Ascending aorta (tissue), 2 donors: Measurements from ENCODE around the gene KRT82. TPM values are rescaled to one million over a fixed set of nuclear protein-coding genes. Genes with fewer than 3 reads are reported as not detected.

Experiments
- DNase-seq, 2 donors: peaks; one replicate each; pipeline ENCODE4 v3.0.0-alpha.2; 2019; ENCODE audit warnings: low spot score in 2 of 2
- H3K27ac ChIP-seq, 2 donors: fragments of 200-600 bp; sonication (generic); one replicate each; pipeline ENCODE4 v1.5.1; 2016 to 2017; ENCODE audit warnings: mild to moderate bottlenecking in 1 of 2
- H3K27me3 ChIP-seq: fragments of 200-600 bp; sonication (generic); one replicate; pipeline ENCODE4 v1.5.1; 2017
- H3K36me3 ChIP-seq, 2 donors: fragments of 200-600 bp; sonication (generic); one replicate each; pipeline ENCODE4 v1.5.1; 2016
- H3K4me1 ChIP-seq, 2 donors: fragments of 200-600 bp; sonication (generic); one replicate each; pipeline ENCODE4 v1.5.1; 2016 to 2017; ENCODE audit warnings: mild to moderate bottlenecking in 1 of 2
- H3K4me3 ChIP-seq, 2 donors: fragments of 200-600 bp; sonication (generic); one replicate each; pipeline ENCODE4 v1.5.1; 2016 to 2017; ENCODE audit warnings: mild to moderate bottlenecking in 1 of 2
- H3K9me3 ChIP-seq, 2 donors: fragments of 200-600 bp; sonication (generic); one replicate each; pipeline ENCODE4 v1.5.1; 2016
- CTCF ChIP-seq, 3 experiments: fragments of 200-600 bp in 2 of 3; fragments of 450-650 bp in 1 of 3; sonication (generic) in 2 of 3; IDR thresholded peaks; one replicate each; pipeline ENCODE4 v1.5.1; 2016 to 2019; ENCODE audit warnings: antibody characterized with exemption in 3 of 3, mild to moderate bottlenecking in 1 of 3, moderate library complexity in 1 of 3
- intact Hi-C: fragments of 100-400 bp; cut with DNase I; formaldehyde crosslinking; loops from one replicate; pipeline ENCODE4 v1.15.1; 2023
- total RNA-seq: library from RNA; depleted of rRNA; stranded (reverse); fragments of >200 nt; gene quantifications from one replicate; pipeline ENCODE4 v1.1.0, GENCODE V29; 2016

Gene KRT82
- total RNA-seq, 1 donor from 2014 or later: not detected

GRCh38 chr12:52404951-52405350 is 1.2 kb downstream of the KRT82 start:
- no peaks in the 10 kb centered on the region for H3K9me3 ChIP-seq
- H3K4me3 ChIP-seq: no peak overlapping the region
- intact Hi-C loops: no loop called here
- H3K4me1 ChIP-seq: no peaks in the 10 kb centered on the region
- H3K27ac ChIP-seq: no peak overlapping the region
- no peak for DNase-seq
- no peaks in the 10 kb centered on the region for H3K27me3 ChIP-seq
- H3K36me3 ChIP-seq: no peaks in the 10 kb centered on the region
- no peak for TF ChIP-seq CTCF (IDR thresholded peaks at IDR 0.05)

GRCh38 chr12:52403561-52403960 is 2.6 kb downstream of the KRT82 start:
- intact Hi-C loops: no loop called here
- H3K4me3 ChIP-seq: no peak overlapping the region
- TF ChIP-seq CTCF (IDR thresholded peaks at IDR 0.05): no peak
- H3K4me1 ChIP-seq: no peaks in the 10 kb centered on the region
- H3K9me3 ChIP-seq: no peaks in the 10 kb centered on the region
- H3K27ac ChIP-seq: no peak overlapping the region
- no peaks in the 10 kb centered on the region for H3K36me3 ChIP-seq
- no peaks in the 10 kb centered on the region for H3K27me3 ChIP-seq
- no peak for DNase-seq

- H3K4me3 ChIP-seq: no peak overlapping the region
- H3K27ac ChIP-seq: no peak overlapping the region
- H3K9me3 ChIP-seq: no peaks in the 10 kb centered on the region
- H3K4me1 ChIP-seq: no peaks in the 10 kb centered on the region
- H3K27me3 ChIP-seq: no peaks in the 10 kb centered on the region
- no peaks in the 10 kb centered on the region for H3K36me3 ChIP-seq
- DNase-seq: no peak
- intact Hi-C loops: no loop called here
- TF ChIP-seq CTCF (IDR thresholded peaks at IDR 0.05): no peak
Measured at GRCh38 chr12:52402873-52403540, 3.1 kb downstream of the KRT82 start.

- no peak for TF ChIP-seq CTCF (IDR thresholded peaks at IDR 0.05)
- intact Hi-C loops: no loop called here
- no peak overlapping the region for H3K27ac ChIP-seq
- no peaks in the 10 kb centered on the region for H3K9me3 ChIP-seq
- DNase-seq: no peak
- H3K4me3 ChIP-seq: no peak overlapping the region
- no peaks in the 10 kb centered on the region for H3K27me3 ChIP-seq
- no peaks in the 10 kb centered on the region for H3K36me3 ChIP-seq
- no peaks in the 10 kb centered on the region for H3K4me1 ChIP-seq
Measured at GRCh38 chr12:52402377-52402776, 3.8 kb downstream of the KRT82 start.

GRCh38 chr12:52401926-52402325 is 4.2 kb downstream of the KRT82 start:
- Histone ChIP-seq H3K27me3 (no peaks in the 10 kb centered on the region), H3K9me3 (no peaks in the 10 kb centered on the region), H3K4me1 (no peaks in the 10 kb centered on the region), H3K36me3 (no peaks in the 10 kb centered on the region), H3K4me3 (no peak overlapping the region), H3K27ac (no peak overlapping the region)
- intact Hi-C loops: no loop called here
- DNase-seq: no peak
- no peak for TF ChIP-seq CTCF (IDR thresholded peaks at IDR 0.05)

- H3K4me1 ChIP-seq: no peaks in the 10 kb centered on the region
- DNase-seq: no peak
- no peak for TF ChIP-seq CTCF (IDR thresholded peaks at IDR 0.05)
- H3K9me3 ChIP-seq: no peaks in the 10 kb centered on the region
- no peak overlapping the region for H3K4me3 ChIP-seq
- intact Hi-C loops: no loop called here
- H3K27ac ChIP-seq: no peak overlapping the region
- no peaks in the 10 kb centered on the region for H3K36me3 ChIP-seq
- no peaks in the 10 kb centered on the region for H3K27me3 ChIP-seq
Measured at GRCh38 chr12:52401526-52401925, 4.6 kb downstream of the KRT82 start.
